Activated CD4-positive, alpha-beta T cell treated with anti-CD3 and anti-CD28 coated beads for 36 hours (primary cell): ENCODE measurements around the gene UAP1. TPM values are rescaled to one million over a fixed set of nuclear protein-coding genes. Genes with fewer than 3 reads are reported as not detected.
"Not testable (repeated sequence)": the region's sequence is repeated elsewhere in the genome, so short reads cannot be mapped to it uniquely, and the experiment has no call there.

Experiments
- ATAC-seq: fragments of 200-7000 bp; cut with Tn5 transposase; one replicate; pipeline ENCODE4 v1.10.0; 2021; ENCODE audit warnings: mild to moderate bottlenecking, moderate library complexity
- CTCF ChIA-PET: fragments of 350-600 bp; sonication (Branson Sonifier 250); formaldehyde crosslinking; loops from one replicate; lab custom pipeline; 2021; ENCODE audit warnings: antibody characterized with exemption; lab: Charles Lee
- POLR2A ChIA-PET: fragments of 350-600 bp; sonication (Branson Sonifier 250); formaldehyde crosslinking; loops from one replicate; lab custom pipeline; 2021; ENCODE audit warnings: antibody characterized with exemption, inconsistent platforms; lab: Charles Lee
- DNase-seq: peaks from one replicate; pipeline ENCODE4 v3.0.0-alpha.2; 2020
- H3K27ac Mint-ChIP-seq: one replicate; pipeline ENCODE4 v1.8.0; 2021; ENCODE audit warnings: mixed read lengths
- H3K27me3 Mint-ChIP-seq: one replicate; pipeline ENCODE4 v1.8.0; 2021; ENCODE audit warnings: mixed read lengths
- H3K36me3 Mint-ChIP-seq: one replicate; pipeline ENCODE4 v1.8.0; 2021; ENCODE audit warnings: low read depth, mixed read lengths
- H3K4me1 Mint-ChIP-seq: one replicate; pipeline ENCODE4 v1.8.0; 2021; ENCODE audit warnings: mixed read lengths
- H3K4me3 Mint-ChIP-seq: one replicate; pipeline ENCODE4 v1.8.0; 2021; ENCODE audit warnings: mild to moderate bottlenecking, moderate library complexity, mixed read lengths
- H3K9me3 Mint-ChIP-seq: one replicate; pipeline ENCODE4 v1.8.0; 2021; ENCODE audit warnings: low read depth, mixed read lengths
- intact Hi-C, 2 experiments: fragments of 100-400 bp; cut with DNase I in 1 of 2; cut with micrococcal nuclease in 1 of 2; formaldehyde crosslinking; loops; one replicate each; pipeline versions ENCODE4 v1.14.2 to v1.15.1; 2022 to 2024; cut with DNase I, micrococcal nuclease
- total RNA-seq, 2 experiments: library from RNA; stranded (reverse); gene quantifications; one replicate each; pipeline ENCODE4 v1.2.3, GENCODE V29; 2021

The UAP1 gene
- total RNA-seq, 2 experiments from 2014 or later: 29.7 to 34.8 TPM

DNA sequence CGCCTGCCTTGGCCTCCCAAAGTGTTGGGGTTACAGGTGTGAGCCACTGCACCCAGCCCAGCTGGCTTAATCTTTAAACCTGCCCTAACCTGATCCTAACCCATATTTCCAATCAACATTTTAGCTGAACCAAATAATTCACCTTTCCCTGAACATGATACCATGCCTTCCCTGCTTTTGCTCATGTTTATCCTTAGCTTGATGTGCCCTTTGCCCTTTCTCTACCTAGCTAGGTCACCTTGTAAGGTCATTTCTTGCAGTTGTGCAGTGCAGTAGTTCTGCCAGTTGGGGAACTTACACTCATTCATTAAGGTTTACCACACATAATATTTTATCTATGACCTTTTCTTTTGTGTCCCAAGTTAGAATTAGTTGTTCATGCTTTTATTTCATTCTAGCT is 5.3 kb downstream of the UAP1 start:
- DNase-seq (no peak), ATAC-seq (no peak)
- CTCF ChIA-PET: interaction anchor here (1.3 kb wide), 1 partner anchor 31 kb away, joined by 4 read pairs; no protein-coding TSS in a partner anchor
- Mint-ChIP-seq H3K4me3 (no peak overlapping the region), H3K9me3 (no peaks in the 10 kb centered on the region), H3K27ac (no peak overlapping the region), H3K36me3 (peaks cover 18% of the 10 kb centered on the region), H3K27me3 (no peaks in the 10 kb centered on the region), H3K4me1 (peaks cover 35% of the 10 kb centered on the region)
- POLR2A ChIA-PET: no interaction called here
- intact Hi-C loops: loop anchor here in 1 of 2 experiments (10.0 kb wide), 1 partner anchor 772 kb away; no protein-coding TSS in a partner anchor

DNA sequence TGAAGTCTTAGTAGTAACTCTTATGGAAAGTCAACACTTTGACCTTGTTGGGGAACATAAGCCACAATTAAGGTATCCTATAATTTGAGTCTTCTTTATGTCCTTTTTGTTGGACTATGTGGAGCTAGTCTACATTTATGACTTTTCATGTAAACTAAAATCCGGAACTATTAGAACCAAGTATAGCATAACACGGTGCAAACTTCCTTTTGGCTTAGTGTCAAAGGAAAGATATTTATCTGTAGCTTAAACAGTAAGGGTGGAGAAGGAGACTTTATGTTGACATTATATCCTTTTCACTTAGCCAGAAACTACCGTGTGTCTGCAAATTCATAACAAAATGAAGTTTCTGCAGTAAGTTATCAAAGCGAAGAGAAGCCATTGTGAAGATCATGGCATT is 7.3 kb downstream of the UAP1 start:
- peaks cover 21% of the 10 kb centered on the region for H3K4me1 Mint-ChIP-seq
- no peak for DNase-seq
- H3K36me3 Mint-ChIP-seq: peaks cover 16% of the 10 kb centered on the region
- no peaks in the 10 kb centered on the region for H3K27me3 Mint-ChIP-seq
- no peaks in the 10 kb centered on the region for H3K9me3 Mint-ChIP-seq
- CTCF ChIA-PET: no interaction called here
- H3K27ac Mint-ChIP-seq: no peak overlapping the region
- no peak overlapping the region for H3K4me3 Mint-ChIP-seq
- POLR2A ChIA-PET: no interaction called here
- ATAC-seq: no peak
- intact Hi-C loops: loop anchor here in 1 of 2 experiments (10.0 kb wide), 1 partner anchor 774 kb away; no protein-coding TSS in a partner anchor

DNA sequence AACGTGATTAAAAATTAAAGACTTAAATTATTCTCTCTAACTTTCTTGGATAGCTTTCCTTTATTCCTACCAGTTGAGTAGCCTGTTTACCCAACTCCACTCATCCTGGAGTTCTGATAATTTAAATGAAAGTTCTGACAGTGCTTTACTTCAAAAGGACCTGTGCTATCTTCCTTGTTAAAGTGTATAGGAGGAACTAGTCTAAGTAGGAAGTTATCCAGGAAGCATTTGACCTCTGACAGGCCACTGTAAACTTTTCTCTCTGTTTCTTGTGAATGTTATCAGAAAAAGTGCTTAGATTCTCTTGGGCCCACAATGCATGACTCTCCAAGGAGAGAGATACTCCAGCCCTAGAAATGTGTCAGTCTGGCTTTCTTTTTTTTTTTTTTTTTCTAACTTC is 9.2 kb downstream of the UAP1 start:
- Mint-ChIP-seq H3K27ac (no peak overlapping the region), H3K9me3 (no peaks in the 10 kb centered on the region), H3K27me3 (no peaks in the 10 kb centered on the region), H3K4me1 (peaks cover 6% of the 10 kb centered on the region), H3K36me3 (peaks cover 16% of the 10 kb centered on the region), H3K4me3 (no peak overlapping the region)
- CTCF ChIA-PET: no interaction called here
- POLR2A ChIA-PET: no interaction called here
- DNase-seq (no peak), ATAC-seq (no peak)
- intact Hi-C loops: no loop called here

DNA sequence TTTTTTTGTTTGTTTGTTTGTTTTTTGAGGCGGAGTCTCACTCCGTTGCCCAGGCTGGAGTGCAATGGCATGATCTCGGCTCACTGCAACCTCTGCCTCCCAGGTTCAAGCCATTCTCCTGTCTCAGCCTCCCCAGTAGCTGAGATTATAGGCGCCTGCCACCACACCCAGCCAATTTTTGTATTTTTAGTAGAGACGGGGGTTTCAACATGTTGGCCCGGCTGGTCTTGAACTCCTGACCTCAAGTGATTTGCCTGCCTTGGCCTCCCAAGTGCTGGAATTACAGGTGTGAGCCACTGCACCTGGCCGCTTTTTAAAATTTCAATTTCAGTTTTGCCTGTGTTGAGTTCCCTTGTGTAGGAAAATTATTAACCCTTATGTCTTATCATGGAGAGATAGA is 9.6 kb downstream of the UAP1 start:
- H3K4me3 Mint-ChIP-seq, H3K9me3 Mint-ChIP-seq, H3K27me3 Mint-ChIP-seq, POLR2A ChIA-PET, H3K27ac Mint-ChIP-seq, intact Hi-C loops, ATAC-seq, DNase-seq, H3K4me1 Mint-ChIP-seq: not testable (repeated sequence)
- H3K36me3 Mint-ChIP-seq: peaks cover 20% of the 10 kb centered on the region
- CTCF ChIA-PET: interaction anchor here (0.6 kb wide), 1 partner anchor 20 kb away, joined by 4 read pairs; no protein-coding TSS in a partner anchor

DNA sequence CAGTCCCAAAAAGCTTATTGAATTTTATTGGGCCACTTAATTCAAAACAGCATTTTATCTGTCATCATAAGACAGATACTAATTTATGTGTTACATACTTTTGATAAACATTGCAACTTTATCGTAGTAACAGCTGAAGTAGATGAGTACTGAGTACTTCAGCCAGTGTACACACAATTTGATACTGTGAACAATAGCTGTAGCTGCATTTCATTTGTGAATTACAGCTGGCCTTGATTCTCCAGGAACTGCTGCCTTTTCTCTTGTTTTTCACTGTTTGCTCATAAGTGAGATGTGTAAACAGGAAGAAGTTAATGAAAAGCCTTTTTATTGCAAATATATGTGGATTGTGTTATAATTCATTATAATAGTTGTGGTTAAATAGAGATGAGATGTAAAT is 10.2 kb downstream of the UAP1 start:
- no peak for DNase-seq
- Mint-ChIP-seq H3K4me3 (no peak overlapping the region), H3K27ac (no peak overlapping the region), H3K36me3 (peaks cover 21% of the 10 kb centered on the region), H3K4me1 (peaks cover 6% of the 10 kb centered on the region), H3K27me3 (no peaks in the 10 kb centered on the region), H3K9me3 (no peaks in the 10 kb centered on the region)
- intact Hi-C loops: no loop called here
- ChIA-PET CTCF (interaction anchor here (0.6 kb wide), 1 partner anchor 19 kb away, joined by 4 read pairs; no protein-coding TSS in a partner anchor), POLR2A (no interaction called here)
- ATAC-seq: no peak

DNA sequence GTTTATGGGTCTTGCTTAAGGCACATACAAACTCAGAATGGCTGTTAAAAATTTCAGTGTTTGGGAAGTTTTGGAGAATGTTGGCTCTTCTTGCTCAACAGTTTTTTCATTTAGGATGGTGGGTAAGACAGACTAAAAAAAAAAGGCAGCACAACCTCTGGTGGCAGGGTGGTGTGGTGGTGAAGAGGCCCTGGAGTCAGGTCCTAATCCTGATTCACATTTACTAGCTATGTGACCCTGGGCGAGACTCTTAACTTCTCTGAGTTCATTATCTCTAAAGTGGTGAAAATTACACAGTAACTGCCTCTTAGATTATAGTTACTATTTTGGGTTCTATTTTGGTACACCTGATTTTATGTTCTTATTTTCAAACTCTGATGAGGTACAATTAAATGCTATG is 11.6 kb downstream of the UAP1 start:
- intact Hi-C loops: no loop called here
- Mint-ChIP-seq H3K27me3 (no peaks in the 10 kb centered on the region), H3K36me3 (peaks cover 23% of the 10 kb centered on the region), H3K27ac (no peak overlapping the region), H3K4me3 (no peak overlapping the region), H3K4me1 (peaks cover 6% of the 10 kb centered on the region), H3K9me3 (no peaks in the 10 kb centered on the region)
- ChIA-PET CTCF (no interaction called here), POLR2A (no interaction called here)
- no peak for ATAC-seq
- DNase-seq: no peak

DNA sequence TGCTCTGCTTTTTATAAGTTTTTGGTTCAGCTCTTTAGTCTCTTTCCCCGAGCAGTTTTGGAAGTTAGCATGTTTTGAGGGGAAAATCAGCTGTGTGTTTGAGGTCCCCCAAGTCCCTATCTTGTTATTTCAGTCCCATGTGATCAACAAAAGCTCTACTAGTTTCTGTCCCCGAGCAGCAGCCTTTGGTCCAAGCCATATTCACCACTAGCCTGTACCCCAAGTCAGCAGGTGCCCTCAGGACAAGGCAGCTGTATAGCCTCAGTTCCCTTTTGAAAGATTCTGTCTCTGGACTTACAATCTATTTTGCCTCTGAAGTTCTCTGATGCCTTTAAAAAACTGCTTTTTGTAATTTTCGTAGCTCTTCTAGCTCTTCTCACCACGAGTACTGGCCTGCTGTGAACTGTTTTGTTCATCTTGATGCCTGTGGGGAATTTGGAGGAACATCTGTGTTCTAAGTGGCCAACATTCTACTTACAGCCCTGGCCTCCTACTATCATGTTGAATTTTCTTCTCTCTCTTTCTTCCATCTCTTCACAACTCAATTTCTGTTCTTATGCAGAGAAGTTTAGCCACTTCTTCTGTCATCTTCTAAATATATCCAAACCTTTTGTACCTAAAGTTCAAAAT is 16.7 kb downstream of the UAP1 start:
- ChIA-PET CTCF (interaction anchor here (0.6 to 1.1 kb wide), 2 partner anchors 26 to 223 kb away, joined by 3 to 4 read pairs; no protein-coding TSS in a partner anchor), POLR2A (no interaction called here)
- H3K9me3 Mint-ChIP-seq: no peaks in the 10 kb centered on the region
- no peaks in the 10 kb centered on the region for H3K4me1 Mint-ChIP-seq
- DNase-seq (no peak), ATAC-seq (no peak)
- intact Hi-C loops: no loop called here
- H3K27me3 Mint-ChIP-seq: no peaks in the 10 kb centered on the region
- no peak overlapping the region for H3K27ac Mint-ChIP-seq
- no peak overlapping the region for H3K4me3 Mint-ChIP-seq
- peaks cover 33% of the 10 kb centered on the region for H3K36me3 Mint-ChIP-seq

DNA sequence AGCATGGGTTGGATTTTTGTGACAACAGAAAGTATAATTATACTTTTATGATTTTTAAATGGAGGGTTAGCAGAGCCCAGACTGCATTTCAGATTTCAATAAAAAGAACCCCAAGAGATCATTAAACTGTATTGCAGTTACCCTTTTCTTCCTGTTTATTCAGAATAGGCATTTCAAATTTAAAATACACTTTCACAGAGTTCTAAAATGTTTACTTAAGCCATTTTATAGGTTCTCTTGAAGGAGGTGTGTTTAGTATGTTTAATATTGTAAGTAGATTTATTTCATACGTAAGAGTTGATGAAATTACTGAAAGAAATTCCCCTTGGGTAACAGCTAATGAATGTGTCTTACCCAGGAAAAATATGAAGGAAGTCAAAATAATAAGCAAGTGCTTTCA is 17.4 kb downstream of the UAP1 start:
- ChIA-PET POLR2A (no interaction called here), CTCF (no interaction called here)
- H3K4me3 Mint-ChIP-seq: no peak overlapping the region
- no peaks in the 10 kb centered on the region for H3K9me3 Mint-ChIP-seq
- intact Hi-C loops: no loop called here
- no peaks in the 10 kb centered on the region for H3K27me3 Mint-ChIP-seq
- DNase-seq (no peak), ATAC-seq (no peak)
- H3K4me1 Mint-ChIP-seq: no peaks in the 10 kb centered on the region
- peaks cover 33% of the 10 kb centered on the region for H3K36me3 Mint-ChIP-seq
- H3K27ac Mint-ChIP-seq: no peak overlapping the region

DNA sequence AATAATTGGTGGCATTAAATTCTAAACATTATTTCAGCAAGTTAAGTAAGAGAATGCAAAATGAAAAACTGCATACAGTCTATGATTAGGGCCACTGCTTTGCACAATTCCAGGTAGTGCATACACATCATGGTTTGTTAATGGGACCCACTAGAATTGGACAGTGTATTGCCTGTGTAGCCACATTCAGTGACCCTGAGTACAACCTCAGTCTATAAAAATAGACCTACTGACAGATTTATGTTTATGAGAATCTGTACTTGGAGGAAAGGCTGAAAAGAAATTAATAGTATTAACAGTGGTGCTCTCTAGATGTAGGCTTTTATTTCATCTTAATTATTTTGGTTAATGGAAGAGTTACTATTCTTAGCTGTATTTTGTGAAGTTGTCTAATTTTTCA is 18.8 kb downstream of the UAP1 start:
- intact Hi-C loops: no loop called here
- peaks cover 35% of the 10 kb centered on the region for H3K36me3 Mint-ChIP-seq
- CTCF ChIA-PET: no interaction called here

DNA sequence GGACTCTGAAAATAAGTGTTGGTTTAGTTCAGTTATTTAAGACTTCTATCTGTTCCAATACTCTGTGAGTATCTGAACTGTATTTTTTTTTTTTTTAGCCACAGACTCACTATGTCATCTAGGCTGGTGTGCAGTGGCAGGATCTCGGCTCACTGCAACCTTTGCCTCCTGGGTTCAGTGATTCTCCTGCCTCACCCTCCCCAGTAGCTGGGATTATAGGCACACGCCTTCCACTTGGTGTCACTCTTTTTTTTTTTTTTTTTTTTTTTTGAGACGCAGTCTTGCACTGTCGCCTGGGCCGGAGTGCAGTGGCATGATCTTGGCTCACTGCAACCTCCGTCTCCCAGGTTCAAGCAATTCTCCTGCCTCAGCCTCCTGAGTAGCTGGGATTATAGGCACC is 21.4 kb downstream of the UAP1 start:
- CTCF ChIA-PET: interaction anchor here (0.7 kb wide), 1 partner anchor 12 kb away, joined by 5 read pairs; no protein-coding TSS in a partner anchor
- ATAC-seq, POLR2A ChIA-PET, H3K27me3 Mint-ChIP-seq, H3K27ac Mint-ChIP-seq, intact Hi-C loops, H3K4me1 Mint-ChIP-seq, H3K4me3 Mint-ChIP-seq, DNase-seq, H3K9me3 Mint-ChIP-seq: not testable (repeated sequence)
- peaks cover 27% of the 10 kb centered on the region for H3K36me3 Mint-ChIP-seq

More for the DNA sequence above, 18.8 kb downstream of the UAP1 start:
- no peak for ATAC-seq
- Mint-ChIP-seq H3K4me3 (no peak overlapping the region), H3K9me3 (no peaks in the 10 kb centered on the region), H3K27ac (no peak overlapping the region), H3K27me3 (no peaks in the 10 kb centered on the region), H3K4me1 (no peaks in the 10 kb centered on the region)
- POLR2A ChIA-PET: no interaction called here
- DNase-seq: no peak

DNA sequence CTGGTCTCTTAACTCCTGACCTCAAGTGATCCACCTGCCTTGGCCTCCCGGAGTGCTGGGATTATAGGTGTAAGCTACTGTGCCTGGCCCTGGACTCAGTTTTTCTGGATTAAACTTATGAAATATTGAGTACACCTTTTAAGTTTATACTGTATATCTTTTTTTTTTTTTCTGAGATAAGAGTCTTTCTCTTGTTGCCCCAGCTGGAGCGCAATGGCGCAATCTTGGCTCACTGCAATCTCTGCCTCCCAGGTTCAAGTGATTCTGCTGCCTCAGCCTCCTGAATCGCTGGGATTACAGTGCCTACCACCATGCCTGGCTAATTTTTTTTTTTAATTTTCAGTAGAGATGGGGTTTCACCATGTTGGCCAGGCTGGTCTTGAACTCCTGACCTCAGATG is 23.6 kb downstream of the UAP1 start:
- H3K27me3 Mint-ChIP-seq, ATAC-seq, CTCF ChIA-PET, H3K4me3 Mint-ChIP-seq, H3K27ac Mint-ChIP-seq, H3K4me1 Mint-ChIP-seq, intact Hi-C loops, POLR2A ChIA-PET, H3K9me3 Mint-ChIP-seq, DNase-seq: not testable (repeated sequence)
- peaks cover 32% of the 10 kb centered on the region for H3K36me3 Mint-ChIP-seq

DNA sequence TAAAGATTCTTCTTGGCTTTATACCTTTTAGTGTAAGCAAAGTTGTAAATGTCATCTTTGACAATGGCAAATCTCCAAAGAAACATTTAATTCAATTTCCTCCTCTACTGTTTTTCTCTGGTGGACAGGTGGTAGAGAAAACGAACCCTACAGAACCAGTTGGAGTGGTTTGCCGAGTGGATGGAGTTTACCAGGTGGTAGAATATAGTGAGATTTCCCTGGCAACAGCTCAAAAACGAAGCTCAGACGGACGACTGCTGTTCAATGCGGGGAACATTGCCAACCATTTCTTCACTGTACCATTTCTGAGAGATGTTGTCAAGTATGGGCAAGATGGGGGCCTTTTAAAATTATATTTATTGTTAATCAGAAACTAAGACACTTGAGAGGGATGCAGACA is 25.8 kb downstream of the UAP1 start:
- intact Hi-C loops: no loop called here

More for the DNA sequence above, 25.8 kb downstream of the UAP1 start:
- Mint-ChIP-seq H3K27ac (no peak overlapping the region), H3K4me1 (no peaks in the 10 kb centered on the region), H3K36me3 (peaks cover 29% of the 10 kb centered on the region), H3K9me3 (no peaks in the 10 kb centered on the region), H3K4me3 (no peak overlapping the region), H3K27me3 (no peaks in the 10 kb centered on the region)
- no peak for DNase-seq
- POLR2A ChIA-PET: no interaction called here
- no peak for ATAC-seq
- CTCF ChIA-PET: no interaction called here
